MV-4-11 (cell line): Measurements from ENCODE around the gene PILRB.
"Not testable (repeated sequence)": the region's sequence is repeated elsewhere in the genome, so short reads cannot be mapped to it uniquely, and the experiment has no call there.

Experiments
- DNase-seq: peaks from one replicate; lab custom pipeline; 2025; lab: John Stamatoyannopoulos, UW

Gene PILRB

DNA sequence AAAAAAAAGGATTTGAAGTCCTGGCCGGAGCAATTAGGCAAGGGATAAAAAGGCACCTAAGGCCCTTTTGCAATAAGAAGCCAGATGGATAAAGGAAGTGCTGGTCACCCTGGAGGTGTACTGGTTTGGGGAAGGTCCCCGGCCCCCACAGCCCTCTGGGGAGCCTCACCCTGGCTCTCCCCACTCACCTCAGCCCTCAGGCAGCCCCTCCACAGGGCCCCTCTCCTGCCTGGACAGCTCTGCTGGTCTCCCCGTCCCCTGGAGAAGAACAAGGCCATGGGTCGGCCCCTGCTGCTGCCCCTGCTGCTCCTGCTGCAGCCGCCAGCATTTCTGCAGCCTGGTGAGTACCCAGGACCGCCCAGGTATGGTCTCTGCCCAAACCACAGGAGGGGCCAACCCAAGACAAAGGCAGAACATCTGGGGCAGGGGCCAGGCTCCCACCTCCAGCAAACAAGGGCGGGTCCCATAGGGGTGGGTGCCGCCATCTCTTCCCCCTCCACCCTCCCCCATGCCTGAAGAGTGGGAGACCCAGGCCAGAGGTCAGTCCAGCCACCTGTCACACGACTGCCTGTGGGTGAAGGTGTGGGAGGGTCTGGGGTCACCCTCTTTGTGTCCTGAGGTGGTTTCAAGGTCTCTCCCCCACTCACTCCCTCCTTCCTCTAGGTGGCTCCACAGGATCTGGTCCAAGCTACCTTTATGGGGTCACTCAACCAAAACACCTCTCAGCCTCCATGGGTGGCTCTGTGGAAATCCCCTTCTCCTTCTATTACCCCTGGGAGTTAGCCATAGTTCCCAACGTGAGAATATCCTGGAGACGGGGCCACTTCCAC is at the start of gene PILRB:
Gene PILRB (plus strand): TSS at position 91 of the 830 bp plus-strand sequence. CDS start 186 bp downstream, at position 277.
- DNase-seq, result no peak

DNA sequence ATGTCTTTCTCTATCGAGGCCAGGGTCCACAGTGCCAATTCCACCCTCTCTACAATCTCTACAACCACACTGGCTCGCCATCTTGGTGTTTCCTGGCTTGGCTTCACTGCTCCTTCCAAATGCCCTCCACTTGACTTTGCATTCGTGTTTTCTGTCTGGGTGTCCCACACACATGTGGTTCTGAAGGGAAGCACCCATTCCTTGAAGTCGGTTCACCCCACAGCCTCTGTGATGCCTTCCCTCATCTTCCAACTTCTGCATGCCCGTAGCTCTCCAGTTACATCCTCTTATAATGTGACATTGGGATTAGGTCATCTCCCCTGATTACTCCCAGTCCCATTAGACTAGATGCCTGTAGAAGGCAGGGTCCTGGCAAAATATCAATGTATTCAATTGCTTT is 39.6 kb upstream of the PILRB start:
- DNase-seq, result peak; percentile 19

DNA sequence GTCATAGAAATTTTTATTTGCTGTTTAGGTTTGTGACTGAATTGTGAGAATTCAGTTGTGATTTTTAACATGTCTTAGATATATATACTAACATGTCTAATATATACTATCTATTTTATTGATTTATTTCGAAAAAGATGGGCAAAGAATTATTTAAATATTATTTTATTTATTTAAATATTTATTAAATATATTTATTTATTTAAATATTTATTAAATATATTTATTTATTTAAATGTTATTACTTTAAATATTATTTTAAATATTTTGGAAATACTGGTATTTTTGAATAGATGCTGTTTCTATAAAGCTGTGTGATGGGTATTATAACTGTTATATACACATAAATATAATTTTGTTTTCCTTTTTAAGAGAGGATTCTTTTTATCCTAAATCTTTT is 36.3 kb upstream of the PILRB start:
- DNase-seq, result not testable (repeated sequence)

DNA sequence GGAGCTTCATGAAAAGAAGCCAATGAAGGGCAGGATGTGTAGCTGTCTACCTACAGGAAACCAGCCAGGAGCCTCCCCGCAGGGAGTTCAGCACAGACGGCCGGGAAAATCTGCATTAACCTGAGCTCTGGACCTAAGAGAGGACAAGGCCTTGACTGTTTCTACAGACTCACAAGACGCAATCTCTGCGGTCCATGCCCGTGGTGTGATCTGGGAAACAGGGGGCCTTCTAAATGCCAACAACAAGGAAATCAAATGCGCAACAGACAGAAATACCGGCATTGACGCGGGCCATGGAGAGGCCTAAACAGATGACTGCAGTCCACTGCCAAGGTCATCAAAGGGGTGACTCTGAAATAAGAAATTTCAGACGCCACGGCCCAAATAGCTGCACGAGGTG is 33.7 kb upstream of the PILRB start:
- not testable (repeated sequence) for DNase-seq

DNA sequence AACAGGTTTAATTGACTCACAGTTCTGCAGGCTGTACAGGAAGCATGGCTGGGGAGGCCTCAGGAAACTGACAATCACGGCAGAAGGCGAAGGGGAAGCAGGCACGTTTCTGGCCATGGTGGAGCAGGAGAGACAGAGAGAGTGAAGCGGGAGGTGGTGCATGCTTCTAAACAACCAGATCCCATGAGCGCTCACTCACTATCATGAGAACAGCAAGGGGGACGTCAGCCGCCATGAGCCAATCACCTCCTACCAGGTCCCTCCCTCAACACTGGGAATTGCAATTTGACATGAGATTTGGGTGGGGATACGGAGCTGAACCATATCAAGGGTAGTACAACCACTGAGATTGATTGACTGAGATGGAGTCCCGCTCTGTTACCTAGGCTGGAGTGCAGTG is 32.2 kb upstream of the PILRB start:
- DNase-seq, result not testable (repeated sequence)

DNA sequence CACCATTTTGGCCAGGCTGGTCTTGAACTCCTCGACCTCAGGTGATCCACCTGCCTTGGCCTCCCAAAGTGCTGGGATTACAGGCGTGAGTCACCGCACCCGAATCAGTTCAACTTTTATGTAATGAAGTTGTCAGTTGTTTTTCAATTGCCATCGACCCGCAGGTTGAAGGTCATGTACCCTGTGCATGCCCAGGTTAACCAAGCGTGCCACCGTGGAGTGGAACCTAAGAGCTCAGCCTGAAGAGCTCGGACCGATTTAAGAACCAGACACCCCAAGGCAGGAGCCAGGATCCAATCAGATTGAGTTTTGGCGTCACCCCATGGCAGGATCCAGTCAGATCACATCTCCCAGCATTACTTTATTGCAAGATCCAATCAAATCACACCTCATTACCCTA is 31.0 kb upstream of the PILRB start:
- DNase-seq, result not testable (repeated sequence)

DNA sequence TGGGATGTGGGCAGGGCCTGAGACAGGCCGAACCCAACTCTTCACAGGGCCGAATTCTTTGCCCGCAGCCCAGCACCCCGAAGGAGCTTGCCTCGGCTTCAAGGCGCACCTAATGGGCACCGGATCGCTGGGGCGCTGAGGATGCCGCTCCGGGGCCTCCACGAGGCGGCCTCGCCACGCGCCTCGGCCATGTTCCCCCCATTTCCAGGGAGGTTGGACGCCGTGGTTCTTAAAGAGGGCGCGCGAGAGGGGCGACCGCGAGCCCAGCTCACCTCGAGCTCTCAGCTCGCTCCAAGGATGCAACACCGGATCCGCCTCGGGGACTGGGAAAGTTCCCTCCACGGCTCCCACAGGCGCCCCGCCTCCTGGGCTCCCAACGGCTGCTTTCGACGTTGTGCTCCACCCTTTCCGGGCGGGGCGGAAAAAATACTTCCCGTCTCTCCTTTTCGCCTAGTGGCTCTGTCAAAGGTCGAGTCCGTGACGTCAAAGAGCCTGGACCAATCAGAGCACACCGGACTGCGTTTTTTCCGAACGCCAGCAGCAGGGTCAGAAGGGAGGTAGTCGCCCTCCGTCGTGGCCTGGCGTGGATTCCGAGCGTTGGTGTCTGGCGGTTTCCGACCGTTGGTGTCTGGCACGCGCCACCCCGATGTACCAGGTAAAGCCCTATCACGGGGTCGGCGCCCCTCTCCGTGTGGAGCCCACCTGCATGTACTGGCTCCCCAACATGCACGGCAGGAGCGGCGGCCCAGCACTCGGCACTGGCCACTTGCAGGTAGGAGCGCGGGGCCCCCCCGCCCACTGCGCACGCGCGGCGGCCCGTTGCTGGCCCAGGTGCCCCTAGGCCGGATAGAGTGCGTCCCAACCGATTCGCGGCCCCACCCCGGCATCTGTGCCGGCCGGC is 22.1 kb upstream of the PILRB start:
- peak; percentile 95 for DNase-seq

DNA sequence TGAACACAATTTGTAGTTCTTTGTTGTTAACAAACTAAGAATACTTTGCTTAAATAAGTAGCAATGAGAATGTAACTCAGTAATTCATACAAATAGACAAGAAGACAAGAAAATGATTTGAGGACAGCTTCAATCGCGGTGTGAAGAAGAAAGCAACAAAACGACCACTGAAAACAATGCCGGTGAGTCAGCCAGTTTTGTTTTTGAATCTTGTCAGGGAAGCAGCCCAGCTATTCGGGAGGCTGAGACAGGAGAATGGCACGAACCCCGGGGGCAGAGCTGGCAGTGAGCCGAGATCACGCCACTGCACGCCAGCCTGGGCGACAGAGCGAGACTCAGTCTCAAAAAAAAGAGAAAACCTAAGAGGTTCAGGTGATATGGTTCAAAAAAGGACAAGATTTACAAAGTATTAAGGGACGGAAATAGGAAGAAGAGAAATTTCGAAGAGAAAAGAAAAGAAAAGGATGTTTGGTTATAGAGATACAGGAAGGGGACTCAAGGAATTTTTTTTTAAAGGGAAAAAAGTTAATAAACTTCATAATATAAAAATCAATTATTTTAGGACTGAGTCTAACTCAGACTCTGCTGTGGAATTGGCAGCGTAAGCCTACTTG is 19.7 kb upstream of the PILRB start:
- DNase-seq, result not testable (repeated sequence)

DNA sequence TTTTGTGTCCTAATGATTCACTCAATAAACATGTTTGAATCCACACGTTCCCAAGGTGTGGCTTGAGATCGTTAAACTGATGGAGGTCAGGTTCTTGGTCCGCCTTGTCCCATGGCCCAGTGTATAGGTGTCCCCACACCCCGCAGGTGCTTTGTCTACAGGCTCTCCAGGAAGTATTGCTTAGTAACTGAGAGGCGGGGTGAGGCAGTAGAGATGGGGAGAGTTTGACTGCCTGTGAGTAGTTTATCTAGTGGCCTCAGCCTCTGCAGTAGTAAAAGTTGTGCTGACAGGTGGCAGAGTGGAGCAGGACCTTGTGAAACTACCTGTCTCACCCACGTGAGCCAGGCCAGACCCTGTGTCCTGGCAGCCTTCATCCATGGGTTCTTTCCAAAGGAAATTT is 16.6 kb upstream of the PILRB start:
- not testable (repeated sequence) for DNase-seq

DNA sequence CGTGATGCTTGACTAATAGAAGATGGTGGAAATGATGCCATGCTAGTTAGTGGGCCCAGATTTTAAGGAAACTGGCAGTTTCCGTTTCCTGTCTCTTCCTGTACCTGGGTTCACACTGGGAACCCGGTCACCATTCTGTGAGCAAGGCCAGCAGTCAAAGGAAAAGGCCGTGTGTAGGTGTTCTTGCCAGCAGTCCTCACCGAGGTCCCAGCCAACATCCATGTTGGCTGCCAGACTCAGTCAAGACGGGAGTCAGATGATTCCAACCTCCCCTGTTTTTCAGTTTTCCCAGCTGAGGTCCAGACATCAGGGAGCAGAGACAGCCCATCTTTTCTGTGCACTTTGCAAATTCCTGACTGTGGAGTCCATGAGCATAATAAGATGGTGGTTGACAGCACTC is 15.2 kb upstream of the PILRB start:
- no peak for DNase-seq

DNA sequence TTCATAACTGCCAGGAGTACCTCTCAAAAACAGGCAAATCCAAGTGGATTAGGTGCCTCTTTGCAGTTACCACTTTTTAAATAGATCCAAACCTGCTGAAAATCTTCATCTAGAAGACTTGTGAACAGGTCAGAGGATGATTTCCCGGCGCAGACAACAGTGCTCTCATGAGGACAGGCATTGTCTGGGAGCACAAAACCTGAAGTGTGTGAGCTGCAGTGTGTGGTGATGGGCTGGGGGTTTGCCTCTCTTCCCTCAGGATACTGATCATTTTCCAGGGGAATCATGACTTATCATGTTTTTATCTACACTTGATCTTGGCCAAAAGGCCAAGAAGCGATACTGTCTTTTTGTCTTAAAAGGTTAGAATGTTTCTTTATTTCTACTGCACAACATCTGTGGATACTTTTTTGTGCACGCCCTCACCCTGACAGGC is 13.8 kb upstream of the PILRB start:
- DNase-seq, result not testable (repeated sequence)

DNA sequence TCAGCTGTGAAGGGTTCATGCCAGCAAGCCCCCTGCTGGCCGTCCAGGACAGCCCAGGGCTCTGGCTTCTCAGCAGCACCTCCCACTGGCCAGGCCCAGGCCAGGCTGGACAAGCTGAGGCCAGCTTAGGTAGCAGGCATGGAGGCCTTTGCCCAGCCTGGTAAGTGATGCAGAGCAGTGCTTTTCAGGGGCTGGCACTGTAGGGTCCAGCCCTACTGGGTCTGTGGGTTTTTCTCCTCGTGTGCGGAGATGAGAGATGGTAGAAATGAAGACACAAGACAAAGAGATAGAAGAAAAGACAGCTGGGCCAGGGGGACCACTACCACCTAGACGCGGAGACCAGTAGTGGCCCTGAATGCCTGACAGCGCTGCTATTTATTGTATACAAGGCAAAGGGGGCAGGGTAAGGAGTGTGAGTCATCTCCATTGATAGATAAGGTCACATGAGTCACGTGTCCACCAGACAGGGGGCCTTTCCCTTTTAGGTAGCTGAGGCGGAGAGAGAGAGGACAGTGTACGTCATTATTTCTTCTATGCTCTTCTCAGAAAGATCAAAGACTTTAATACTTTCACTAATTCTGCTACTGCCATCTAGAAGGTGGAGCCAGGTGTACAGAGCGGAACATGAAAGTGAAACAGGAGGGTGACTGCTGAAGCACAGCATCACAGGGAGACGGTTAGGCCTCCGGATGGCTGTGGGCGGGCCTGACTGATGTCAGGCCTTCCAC is 13.2 kb upstream of the PILRB start:
- peak; percentile 53 for DNase-seq

DNA sequence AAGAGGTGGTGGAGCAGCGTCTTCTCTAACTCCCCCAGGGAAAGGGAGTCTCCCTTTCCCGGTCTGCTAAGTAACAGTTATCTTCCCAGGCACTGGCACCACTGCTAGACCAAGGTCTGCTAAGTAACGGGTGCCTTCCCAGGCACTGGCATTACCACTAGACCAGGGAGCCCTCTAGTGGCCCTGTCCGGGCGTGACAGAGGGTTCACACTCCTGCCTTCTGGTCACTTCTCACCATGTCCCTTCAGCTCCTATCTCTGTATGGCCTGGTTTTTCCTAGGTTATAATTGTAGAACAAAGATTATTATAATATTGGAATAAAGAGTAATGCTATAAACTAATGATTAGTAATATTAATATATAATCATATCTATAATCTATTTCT is 12.6 kb upstream of the PILRB start:
- peak; percentile 62 for DNase-seq

DNA sequence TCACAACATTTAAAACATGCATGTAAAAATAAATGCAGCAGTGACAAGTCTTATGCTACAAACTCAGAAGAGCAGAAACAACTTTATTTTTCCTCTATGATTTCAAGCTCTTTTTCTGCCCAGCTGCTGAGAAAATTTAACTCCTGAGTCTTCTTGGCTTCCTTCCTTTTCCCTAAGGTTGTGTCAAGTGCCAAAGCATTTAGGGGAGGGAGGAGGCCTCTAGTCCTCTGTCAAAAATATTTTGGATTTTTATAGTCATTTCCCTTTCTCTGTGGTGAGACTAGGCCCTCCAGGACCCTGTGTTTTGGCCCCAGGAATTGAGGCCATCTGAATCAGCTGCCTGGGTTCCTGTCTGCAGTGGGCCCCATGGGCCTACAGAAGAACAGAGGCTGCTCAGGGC is 11.0 kb upstream of the PILRB start:
- no peak for DNase-seq

DNA sequence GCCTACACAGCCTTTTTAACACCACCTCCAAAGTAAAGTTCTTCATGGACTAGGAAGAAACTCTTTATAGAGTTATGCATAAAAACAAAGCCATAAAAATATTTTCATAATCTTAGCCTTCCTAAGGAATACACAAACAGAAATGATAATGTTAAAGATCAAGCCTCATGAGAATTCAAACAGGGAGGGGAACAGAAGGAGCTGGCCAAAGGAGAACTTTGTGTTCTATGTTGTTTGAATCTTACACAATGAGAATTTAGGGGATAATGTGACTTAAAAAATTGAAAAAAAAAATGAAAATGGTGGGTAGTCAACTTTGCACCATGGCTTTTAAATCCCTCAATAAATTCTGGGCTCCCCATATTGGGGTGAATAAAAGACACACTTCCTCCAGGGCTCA is 9.1 kb upstream of the PILRB start:
- DNase-seq, result no peak

DNA sequence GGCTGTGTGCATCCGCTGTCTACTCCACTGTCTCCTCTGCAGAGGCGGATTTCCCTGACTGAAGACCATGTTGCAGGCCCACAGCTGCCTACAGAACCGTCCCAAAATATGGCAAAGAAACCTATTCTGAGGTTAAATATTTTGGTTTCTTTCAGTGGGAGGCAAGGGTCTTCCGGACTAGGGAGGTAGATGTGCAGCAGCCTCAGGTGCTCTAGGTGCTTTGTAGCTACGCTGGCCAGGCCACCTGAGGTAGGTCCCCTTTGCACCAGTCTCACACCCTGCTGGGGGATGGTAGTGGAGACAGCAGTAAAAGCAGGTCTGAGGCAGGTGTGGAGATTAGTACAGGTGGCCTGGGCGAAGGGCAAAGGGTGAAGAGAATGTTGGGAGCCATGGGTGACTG is 8.2 kb upstream of the PILRB start:
- no peak for DNase-seq

DNA sequence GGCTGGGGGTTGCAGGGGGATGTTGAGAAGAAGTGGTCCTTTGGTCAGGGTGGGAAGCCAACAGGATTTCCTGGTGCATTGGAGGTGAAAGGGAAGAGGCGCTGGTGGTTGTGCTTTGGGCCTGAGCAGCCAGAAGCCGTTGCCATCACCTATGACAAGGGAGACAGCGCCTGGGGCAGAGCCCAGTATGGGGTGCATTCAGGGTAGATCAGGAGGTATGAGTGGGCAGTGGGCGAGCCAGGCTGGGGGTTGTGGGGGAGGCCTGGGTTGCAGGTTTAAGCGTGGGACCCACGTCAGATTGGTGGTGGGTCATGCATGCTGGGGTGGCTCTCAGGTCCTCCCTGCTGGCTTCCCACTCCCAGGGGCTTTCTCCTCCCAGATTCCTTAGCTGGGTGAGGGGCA is 6.3 kb upstream of the PILRB start:
- DNase-seq, result no peak

DNA sequence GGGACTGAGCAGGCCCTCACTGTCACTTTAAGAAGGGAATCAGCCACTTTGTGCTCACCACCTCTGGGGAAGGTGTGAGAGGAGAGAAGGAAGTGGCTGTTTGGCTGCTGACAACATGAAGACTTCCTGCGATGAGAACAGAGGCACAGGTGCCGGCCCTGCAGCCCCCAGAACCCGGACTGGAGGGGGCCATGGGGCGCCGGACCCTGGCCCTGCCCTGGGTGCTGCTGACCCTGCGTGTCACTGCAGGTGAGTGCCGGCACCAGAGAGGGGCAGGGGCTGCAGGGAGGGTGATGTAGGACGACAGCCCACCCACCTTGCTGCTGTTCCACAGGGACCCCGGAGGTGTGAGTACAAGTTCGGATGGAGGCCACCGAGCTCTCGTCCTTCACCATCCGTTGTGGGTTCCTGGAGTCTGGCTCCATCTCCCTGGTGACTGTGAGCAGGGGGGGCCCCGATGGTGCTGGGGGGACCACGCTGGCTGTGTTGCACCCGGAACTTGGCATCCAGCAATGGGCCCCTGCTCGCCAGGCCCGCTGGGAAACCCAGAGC is 5.6 kb upstream of the PILRB start:
- not testable (repeated sequence) for DNase-seq

DNA sequence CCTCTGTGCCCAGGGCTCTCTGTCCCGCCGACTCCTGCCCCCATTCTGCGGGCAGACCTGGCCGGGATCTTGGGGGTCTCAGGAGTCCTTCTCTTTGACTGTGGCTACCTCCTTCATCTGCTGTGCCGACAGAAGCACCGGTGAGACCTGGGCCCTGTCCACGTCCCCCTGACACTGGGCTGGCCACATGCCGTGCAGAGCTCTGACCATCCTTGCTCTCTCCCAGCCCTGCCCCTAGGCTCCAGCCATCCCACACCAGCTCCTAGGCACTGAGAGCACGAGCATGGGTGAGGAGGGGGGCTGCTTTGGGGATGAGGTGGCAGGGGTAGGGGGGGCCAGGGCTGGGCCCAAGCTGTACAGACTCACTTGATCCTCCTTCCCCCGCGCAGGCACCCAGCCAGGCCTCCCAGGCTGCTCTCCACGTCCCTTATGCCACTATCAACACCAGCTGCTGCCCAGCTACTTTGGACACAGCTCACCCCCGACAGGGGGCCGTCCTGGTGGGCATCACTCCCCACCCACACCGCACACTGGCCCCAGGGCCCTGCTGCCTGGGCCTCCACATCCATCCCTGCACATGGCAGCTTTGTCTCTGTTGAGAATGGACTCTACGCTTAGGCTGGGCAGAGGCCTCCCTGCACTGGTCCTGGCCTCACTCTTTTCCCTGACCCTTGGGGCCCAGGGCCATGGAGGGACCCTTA is 4.8 kb upstream of the PILRB start:
- no peak for DNase-seq

DNA sequence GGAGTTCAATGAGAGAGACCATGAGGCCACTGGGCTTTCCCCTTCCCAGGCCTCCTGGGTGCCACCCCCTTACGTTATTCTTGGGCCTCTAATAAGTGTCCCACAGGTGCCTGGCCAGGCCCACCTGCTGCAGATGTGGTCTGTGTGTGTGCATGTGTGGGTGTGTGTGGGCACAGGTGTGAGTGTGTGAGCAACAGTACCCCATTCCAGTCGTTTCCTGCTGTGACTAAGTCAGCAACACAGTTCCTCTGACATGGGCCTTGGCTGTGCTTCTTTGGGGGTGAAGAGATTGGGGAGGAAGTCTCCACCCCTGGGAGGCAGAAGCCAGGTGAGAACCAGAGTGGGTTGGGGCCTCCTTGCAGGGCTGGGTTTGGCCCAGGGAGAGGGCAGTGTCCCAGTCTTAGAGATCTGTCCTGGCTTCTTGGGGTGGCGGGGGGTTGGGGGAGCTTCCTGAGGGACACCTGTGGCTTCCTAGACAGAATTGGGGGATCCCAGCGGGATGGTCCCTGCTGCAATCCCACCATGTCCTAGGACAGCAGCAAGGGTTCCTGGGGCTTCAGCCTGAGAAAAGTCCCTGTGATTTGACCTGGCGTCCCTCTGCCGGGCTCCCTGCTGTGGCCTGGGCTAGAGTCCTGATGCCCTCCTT is 4.1 kb upstream of the PILRB start:
- no peak for DNase-seq
